Measurements from ENCODE around the gene AFF3. TPM values are rescaled to one million over a fixed set of nuclear protein-coding genes. Genes with fewer than 3 reads are reported as not detected.
"Not testable (repeated sequence)": the region's sequence is repeated elsewhere in the genome, so short reads cannot be mapped to it uniquely, and the experiment has no call there.

Gene AFF3
- total and polyA plus RNA-seq, 10 donors = 6.0 to 92.2 (median 64.0) TPM

- H3K9me3 ChIP-seq = no peaks in the 10 kb centered on the region
- H3K27me3 ChIP-seq (replicated peaks in 1 of 7) = no peaks in the 10 kb centered on the region
- no peak overlapping the region for H3K4me3 ChIP-seq
- no peak overlapping the region for H3K27ac ChIP-seq
- no peak for DNase-seq
- intact Hi-C loops (cut with DNase I; ENCODE audit: low total_unique reads) = no loop called here
- TF ChIP-seq POLR2A (IDR thresholded peaks at IDR 0.05) = no peak
- no peak for TF ChIP-seq CTCF (IDR thresholded peaks at IDR 0.05 in 8 of 11, conservative IDR thresholded peaks at IDR 0.05 in 3 of 11)
- no peak for TF ChIP-seq POLR2AphosphoS5 (IDR thresholded peaks at IDR 0.05)
- 72 to 90% (median 83%) methylated on average over 1 of the region's 1 CpG for WGBS, 5 donors
- H3K4me1 ChIP-seq = no peaks in the 10 kb centered on the region
- no peaks in the 10 kb centered on the region for H3K36me3 ChIP-seq
These were observed 630.2 kb downstream of the AFF3 start for GRCh38 chr2:99512181-99512591.

- intact Hi-C loops (cut with DNase I; ENCODE audit: low total_unique reads) = no loop called here
- H3K27ac ChIP-seq = no peak overlapping the region
- DNase-seq = no peak
- 78 to 95% (median 84%) methylated on average over 4 of the region's 4 CpGs for WGBS, 5 donors
- no peaks in the 10 kb centered on the region for H3K9me3 ChIP-seq
- no peaks in the 10 kb centered on the region for H3K27me3 ChIP-seq (replicated peaks in 1 of 7)
- peaks cover 0 to 9% (median 0%) of the 10 kb centered on the region in 6 donors for H3K4me1 ChIP-seq
- no peaks in the 10 kb centered on the region for H3K36me3 ChIP-seq
- no peak overlapping the region for H3K4me3 ChIP-seq
- TF ChIP-seq CTCF (IDR thresholded peaks at IDR 0.05 in 8 of 11, conservative IDR thresholded peaks at IDR 0.05 in 3 of 11) (no peak), POLR2A (IDR thresholded peaks at IDR 0.05) (no peak), POLR2AphosphoS5 (IDR thresholded peaks at IDR 0.05) (no peak)
These were observed 633.0 kb downstream of the AFF3 start for GRCh38 chr2:99509387-99509786.

GRCh38 chr2:99507937-99508818, 634.2 kb downstream of the AFF3 start:
- no peak overlapping the region for H3K27ac ChIP-seq
- no peak for DNase-seq
- 88 to 97% (median 92%) methylated on average over 7 of the region's 7 CpGs for WGBS, 5 donors
- H3K27me3 ChIP-seq (replicated peaks in 1 of 7) = no peaks in the 10 kb centered on the region
- no peaks in the 10 kb centered on the region for H3K9me3 ChIP-seq
- peaks cover 0 to 9% (median 0%) of the 10 kb centered on the region in 6 donors for H3K4me1 ChIP-seq
- TF ChIP-seq POLR2AphosphoS5 (IDR thresholded peaks at IDR 0.05) (no peak), CTCF (IDR thresholded peaks at IDR 0.05 in 8 of 11, conservative IDR thresholded peaks at IDR 0.05 in 3 of 11) (no peak), POLR2A (IDR thresholded peaks at IDR 0.05) (no peak)
- intact Hi-C loops (cut with DNase I; ENCODE audit: low total_unique reads) = no loop called here
- no peak overlapping the region for H3K4me3 ChIP-seq
- H3K36me3 ChIP-seq = no peaks in the 10 kb centered on the region

GRCh38 chr2:99504844-99505584, 637.4 kb downstream of the AFF3 start:
- TF ChIP-seq POLR2A (IDR thresholded peaks at IDR 0.05) = no peak
- TF ChIP-seq POLR2AphosphoS5 (IDR thresholded peaks at IDR 0.05) = no peak
- Histone ChIP-seq H3K4me3 (no peak overlapping the region), H3K27ac (no peak overlapping the region), H3K36me3 (no peaks in the 10 kb centered on the region), H3K9me3 (no peaks in the 10 kb centered on the region), H3K4me1 (peaks cover 0 to 9% (median 0%) of the 10 kb centered on the region in 6 donors), H3K27me3 (replicated peaks in 1 of 7) (no peaks in the 10 kb centered on the region)
- intact Hi-C loops (cut with DNase I; ENCODE audit: low total_unique reads) = no loop called here
- 29 to 45% (median 43%) methylated on average over 4 of the region's 4 CpGs for WGBS, 5 donors
- DNase-seq = no peak

GRCh38 chr2:99503662-99504416, 638.6 kb downstream of the AFF3 start:
- H3K27me3 ChIP-seq (replicated peaks in 1 of 7); intact Hi-C loops (cut with DNase I; ENCODE audit: low total_unique reads); DNase-seq; H3K9me3 ChIP-seq; H3K4me3 ChIP-seq; H3K27ac ChIP-seq; H3K4me1 ChIP-seq; H3K36me3 ChIP-seq: not testable (repeated sequence)
- WGBS, 5 donors = 87 to 93% (median 89%) methylated on average over 8 of the region's 8 CpGs

All from spleen (tissue), 11 donors.